Stimulated activated naive B cell treated with anti-CD40 and anti-IgM and Interleukin-4, amounts not matched to agents 10 μg/mL and 1 μg/mL and 100 μg/mL, for 72 hours (primary cell): ENCODE data around the gene TGFBR3.

Source experiments
- ATAC-seq, 2 donors: fragments of 150-1000 bp; cut with Tn5 transposase; replicated peaks; 2 replicates each; pipeline ENCODE4 v1.10.0; 2021; ENCODE audit warnings: moderate library complexity in 1 of 2
- DNase-seq: peaks from one replicate; pipeline ENCODE4 v3.0.0; 2021
- H3K27ac Mint-ChIP-seq: one replicate; pipeline ENCODE4 v1.8.0; 2022; ENCODE audit warnings: mild to moderate bottlenecking, mixed read lengths
- H3K27me3 Mint-ChIP-seq, 2 donors: one replicate each; pipeline ENCODE4 v1.8.0; 2022; ENCODE audit warnings: mixed read lengths in 2 of 2
- H3K36me3 Mint-ChIP-seq, 2 donors: one replicate each; pipeline ENCODE4 v1.8.0; 2022; ENCODE audit warnings: mixed read lengths in 2 of 2, mild to moderate bottlenecking in 1 of 2
- H3K4me1 Mint-ChIP-seq, 2 donors: one replicate each; pipeline ENCODE4 v1.8.0; 2022; ENCODE audit warnings: mixed read lengths in 2 of 2, mild to moderate bottlenecking in 1 of 2
- H3K4me3 Mint-ChIP-seq, 2 donors: one replicate each; pipeline ENCODE4 v1.8.0; 2022; ENCODE audit warnings: mild to moderate bottlenecking in 2 of 2, mixed read lengths in 2 of 2, moderate library complexity in 1 of 2
- H3K9me3 Mint-ChIP-seq, 2 donors: one replicate each; pipeline ENCODE4 v1.8.0; 2022; ENCODE audit warnings: mixed read lengths in 2 of 2, mild to moderate bottlenecking in 1 of 2

TGFBR3 gene

DNA sequence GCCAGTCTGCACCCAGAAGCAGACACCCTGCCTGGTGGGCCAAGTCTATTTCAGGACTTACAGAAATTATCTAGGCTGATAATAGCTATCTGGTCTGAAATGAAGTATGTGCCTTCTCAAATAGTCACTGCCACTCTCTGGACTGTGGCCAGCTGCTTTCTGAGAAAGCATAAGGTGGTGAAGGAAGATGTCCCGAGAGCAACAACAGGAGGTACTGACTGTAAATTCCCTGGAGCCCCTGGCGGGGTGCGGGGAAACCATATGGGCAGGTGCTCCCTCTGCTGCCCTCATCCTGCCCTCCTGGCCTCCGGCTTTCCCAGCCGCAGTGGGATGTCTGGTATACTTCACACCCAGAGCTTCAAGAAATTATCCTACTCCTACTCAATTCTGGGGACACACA, 86.8 kb downstream of the TGFBR3 start:
- no peak overlapping the region for H3K4me3 Mint-ChIP-seq
- no peaks in the 10 kb centered on the region for H3K27me3 Mint-ChIP-seq
- H3K4me1 Mint-ChIP-seq, result peaks cover 12 to 14% of the 10 kb centered on the region in 2 donors
- DNase-seq, result no peak
- no peak overlapping the region for H3K27ac Mint-ChIP-seq
- H3K9me3 Mint-ChIP-seq, result peaks cover 0 to 2% of the 10 kb centered on the region in 2 donors
- H3K36me3 Mint-ChIP-seq, result no peaks in the 10 kb centered on the region
- no peak for ATAC-seq

DNA sequence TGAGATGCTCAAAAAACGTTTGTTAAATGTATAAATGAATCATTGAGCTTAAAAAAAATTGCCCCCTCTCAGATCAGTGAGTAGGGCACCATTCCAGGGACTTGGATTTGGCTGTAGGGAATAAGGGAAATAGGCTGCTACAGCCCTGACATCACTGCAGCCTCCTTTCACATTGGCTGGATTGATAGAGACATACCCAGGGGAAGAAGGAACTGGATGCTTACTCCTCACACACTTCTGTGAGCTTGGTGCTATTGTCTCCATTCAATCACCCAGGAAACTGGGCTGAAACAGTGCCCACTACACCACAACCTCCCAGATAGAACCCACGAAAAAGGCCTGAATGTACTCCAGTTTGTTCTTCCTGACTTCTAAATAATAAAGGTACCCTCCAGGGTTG, 87.2 kb downstream of the TGFBR3 start:
- Mint-ChIP-seq H3K27me3 (no peaks in the 10 kb centered on the region), H3K9me3 (peaks cover 0 to 2% of the 10 kb centered on the region in 2 donors), H3K4me3 (no peak overlapping the region), H3K27ac (no peak overlapping the region), H3K4me1 (peaks cover 10% of the 10 kb centered on the region in 2 donors), H3K36me3 (no peaks in the 10 kb centered on the region)
- DNase-seq (no peak), ATAC-seq (no peak)

DNA sequence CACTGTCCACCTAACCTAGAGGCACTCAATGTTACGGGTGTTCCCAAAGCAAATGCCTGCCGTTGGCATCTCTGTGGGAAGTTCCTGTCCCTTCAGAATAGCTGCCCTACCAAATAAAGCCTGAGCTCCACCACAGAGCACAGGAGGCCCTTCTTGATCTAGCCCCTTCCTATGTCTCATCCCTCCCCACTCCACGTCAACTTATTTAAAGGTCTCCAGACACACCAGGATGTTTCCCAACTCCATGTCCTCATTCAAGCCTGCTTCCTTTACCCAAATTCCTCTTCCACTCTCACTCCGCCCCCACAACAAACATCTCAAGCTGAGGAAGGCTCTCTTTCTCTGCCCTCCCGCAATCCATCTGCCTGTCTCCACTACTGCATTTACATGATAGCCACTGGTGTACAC, 87.7 kb downstream of the TGFBR3 start:
- H3K27me3 Mint-ChIP-seq, result no peaks in the 10 kb centered on the region
- no peak for DNase-seq
- H3K27ac Mint-ChIP-seq, result no peak overlapping the region
- peaks cover 0 to 2% of the 10 kb centered on the region in 2 donors for H3K9me3 Mint-ChIP-seq
- no peak overlapping the region for H3K4me3 Mint-ChIP-seq
- H3K36me3 Mint-ChIP-seq, result no peaks in the 10 kb centered on the region
- no peak for ATAC-seq
- peaks cover 5 to 6% of the 10 kb centered on the region in 2 donors for H3K4me1 Mint-ChIP-seq

DNA sequence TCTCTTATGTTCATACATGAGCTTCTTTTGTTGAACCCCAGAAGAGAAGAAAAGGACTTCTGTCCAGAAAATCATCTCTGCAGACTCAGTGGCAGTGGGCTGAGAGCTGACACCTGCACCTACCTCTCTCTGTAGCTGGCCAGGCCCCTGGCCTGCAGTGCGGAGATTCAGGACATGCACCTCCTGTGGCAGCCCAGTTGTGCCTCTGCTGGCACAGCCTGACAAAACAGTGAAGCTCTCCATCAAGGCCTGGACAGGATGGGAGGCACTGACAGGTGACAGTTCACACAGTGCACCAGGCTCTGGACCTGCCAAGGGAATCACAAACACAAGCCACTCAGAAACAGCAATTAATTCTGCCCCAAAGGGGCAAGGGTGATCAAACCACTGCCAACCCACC, 88.8 kb downstream of the TGFBR3 start:
- Mint-ChIP-seq H3K4me3 (no peak overlapping the region), H3K36me3 (no peaks in the 10 kb centered on the region), H3K4me1 (no peaks in the 10 kb centered on the region), H3K27ac (no peak overlapping the region), H3K9me3 (peaks cover 0 to 2% of the 10 kb centered on the region in 2 donors), H3K27me3 (no peaks in the 10 kb centered on the region)
- DNase-seq (no peak), ATAC-seq (no peak)

DNA sequence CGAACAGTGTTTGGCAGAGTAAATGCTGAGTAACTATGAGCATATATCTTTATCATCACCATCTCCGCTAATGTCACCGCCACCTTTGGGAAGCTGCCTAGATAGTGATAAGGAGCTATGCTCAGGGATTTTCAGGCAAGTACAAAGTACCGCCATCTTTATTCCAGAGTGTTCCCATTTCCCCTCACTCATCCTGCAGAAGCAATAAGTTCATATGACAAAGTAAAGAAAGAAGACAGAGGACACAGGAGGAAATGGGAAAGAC, 89.6 kb downstream of the TGFBR3 start:
- no peaks in the 10 kb centered on the region for H3K4me1 Mint-ChIP-seq
- H3K36me3 Mint-ChIP-seq, result no peaks in the 10 kb centered on the region
- H3K27ac Mint-ChIP-seq, result no peak overlapping the region
- DNase-seq (no peak), ATAC-seq (no peak)
- H3K9me3 Mint-ChIP-seq, result peaks cover 0 to 2% of the 10 kb centered on the region in 2 donors
- H3K27me3 Mint-ChIP-seq, result no peaks in the 10 kb centered on the region
- no peak overlapping the region for H3K4me3 Mint-ChIP-seq

DNA sequence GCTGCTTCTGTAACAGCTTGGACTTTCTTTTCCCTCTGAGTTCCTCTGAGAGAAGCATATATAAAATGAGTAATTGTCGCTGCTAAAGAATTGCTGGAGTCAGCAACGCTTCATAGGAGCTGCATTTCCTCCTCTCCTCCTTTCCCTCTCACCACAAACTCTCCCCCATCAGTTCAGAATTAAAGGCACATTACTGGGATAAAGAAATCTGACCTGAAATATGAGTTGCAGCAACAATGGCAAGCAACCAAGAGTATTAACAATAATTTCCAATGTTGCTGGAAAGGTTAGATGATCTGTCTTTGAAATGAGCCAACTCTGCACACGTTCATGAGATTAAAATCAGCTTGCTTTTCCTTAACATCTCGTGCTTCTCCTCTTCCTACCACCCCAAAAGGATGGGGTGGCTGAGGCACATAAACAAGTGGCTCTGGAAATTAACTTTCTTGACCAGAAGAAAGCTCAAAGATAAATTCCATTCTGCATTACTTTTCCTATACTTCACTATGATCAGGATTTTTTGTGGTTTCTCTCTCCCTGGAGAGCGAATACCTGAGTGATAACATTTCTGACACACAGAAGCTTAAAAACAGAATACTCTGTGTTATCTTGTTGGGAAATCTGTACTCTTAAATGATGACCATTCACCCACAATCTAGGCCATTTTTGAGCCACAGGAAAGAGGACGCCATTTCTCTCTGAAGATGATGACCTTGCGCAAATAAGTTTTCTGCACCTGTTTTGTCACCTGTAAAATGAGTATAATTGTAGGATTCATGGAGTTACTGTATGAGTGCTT, 90.2 kb downstream of the TGFBR3 start:
- no peak overlapping the region for H3K4me3 Mint-ChIP-seq
- H3K27me3 Mint-ChIP-seq, result no peaks in the 10 kb centered on the region
- DNase-seq (no peak), ATAC-seq (no peak)
- no peak overlapping the region for H3K27ac Mint-ChIP-seq
- H3K9me3 Mint-ChIP-seq, result peaks cover 0 to 2% of the 10 kb centered on the region in 2 donors
- no peaks in the 10 kb centered on the region for H3K4me1 Mint-ChIP-seq
- H3K36me3 Mint-ChIP-seq, result no peaks in the 10 kb centered on the region

DNA sequence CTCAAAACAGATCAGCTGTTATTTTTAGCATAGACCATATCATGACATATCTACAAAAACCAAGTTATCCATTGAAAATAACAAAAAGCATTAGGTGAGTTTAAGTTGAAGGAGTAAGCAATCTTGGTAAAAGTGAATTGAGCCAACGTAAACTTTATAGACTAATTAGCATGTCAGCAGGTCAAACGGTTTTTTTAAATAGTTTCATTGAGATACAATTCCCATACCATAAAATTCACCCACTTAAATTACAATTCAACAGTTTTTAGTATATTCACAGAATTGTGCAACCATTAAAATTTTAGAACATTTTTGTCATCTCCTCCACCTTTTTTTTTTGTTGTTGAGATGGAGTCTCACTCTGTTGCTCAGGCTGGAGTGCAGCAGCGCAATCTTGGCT, 92.1 kb downstream of the TGFBR3 start:
- no peaks in the 10 kb centered on the region for H3K4me1 Mint-ChIP-seq
- no peaks in the 10 kb centered on the region for H3K27me3 Mint-ChIP-seq
- peaks cover 0 to 2% of the 10 kb centered on the region in 2 donors for H3K9me3 Mint-ChIP-seq
- no peaks in the 10 kb centered on the region for H3K36me3 Mint-ChIP-seq
- DNase-seq (no peak), ATAC-seq (no peak)
- no peak overlapping the region for H3K27ac Mint-ChIP-seq
- H3K4me3 Mint-ChIP-seq, result no peak overlapping the region

DNA sequence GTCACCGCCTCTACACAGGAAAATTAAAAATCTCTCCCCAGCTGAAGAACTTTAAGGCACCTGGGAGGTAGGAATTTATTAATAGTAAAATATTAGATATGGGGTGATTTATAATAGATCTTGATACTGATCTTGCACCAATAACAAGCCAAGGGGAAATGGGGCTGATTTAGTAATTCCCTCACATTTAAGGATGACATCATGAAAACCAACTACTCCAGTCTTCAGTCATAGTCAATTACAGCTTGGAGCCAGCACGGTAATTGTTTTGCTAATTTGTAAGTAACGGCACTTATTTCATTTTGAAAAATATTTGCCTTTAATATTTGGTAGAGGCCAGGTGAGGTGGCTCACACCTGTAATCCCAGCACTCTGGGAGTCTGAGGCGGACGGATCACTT, 92.8 kb downstream of the TGFBR3 start:
- peaks cover 0 to 2% of the 10 kb centered on the region in 2 donors for H3K9me3 Mint-ChIP-seq
- ATAC-seq (no peak), DNase-seq (no peak)
- H3K4me1 Mint-ChIP-seq, result no peaks in the 10 kb centered on the region
- no peaks in the 10 kb centered on the region for H3K27me3 Mint-ChIP-seq
- H3K27ac Mint-ChIP-seq, result no peak overlapping the region
- H3K36me3 Mint-ChIP-seq, result no peaks in the 10 kb centered on the region
- H3K4me3 Mint-ChIP-seq, result no peak overlapping the region

DNA sequence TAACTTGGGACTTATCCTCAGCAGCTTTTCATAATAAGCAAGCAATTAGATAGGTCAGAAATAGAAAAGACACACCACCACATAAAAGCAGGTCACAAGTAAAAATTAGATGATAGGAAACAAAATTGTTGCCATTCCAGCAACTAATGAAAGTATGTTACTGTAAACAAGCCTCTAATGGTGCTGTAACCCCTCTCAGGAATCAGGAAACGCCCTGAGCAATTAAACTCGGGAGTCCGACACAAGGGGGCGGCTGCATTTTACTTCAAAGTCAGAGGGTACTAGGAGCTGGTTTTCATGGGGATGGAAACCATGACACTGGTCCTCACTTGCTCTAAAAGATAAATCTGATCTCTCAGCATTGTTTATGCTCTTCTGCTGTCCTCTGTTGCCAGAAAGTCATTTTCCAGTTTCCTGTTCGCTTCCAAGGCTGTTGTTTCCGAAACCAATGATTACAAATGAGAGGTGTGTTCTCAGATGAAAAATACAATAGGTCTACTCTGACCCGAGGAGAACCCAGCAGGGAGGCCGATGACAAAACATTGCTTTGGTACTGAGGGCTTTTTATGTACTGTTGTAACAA, 93.4 kb downstream of the TGFBR3 start:
- H3K9me3 Mint-ChIP-seq, result peaks cover 0 to 2% of the 10 kb centered on the region in 2 donors
- ATAC-seq (no peak), DNase-seq (no peak)
- no peak overlapping the region for H3K4me3 Mint-ChIP-seq
- H3K36me3 Mint-ChIP-seq, result no peaks in the 10 kb centered on the region
- H3K4me1 Mint-ChIP-seq, result no peaks in the 10 kb centered on the region
- H3K27me3 Mint-ChIP-seq, result no peaks in the 10 kb centered on the region
- H3K27ac Mint-ChIP-seq, result no peak overlapping the region

DNA sequence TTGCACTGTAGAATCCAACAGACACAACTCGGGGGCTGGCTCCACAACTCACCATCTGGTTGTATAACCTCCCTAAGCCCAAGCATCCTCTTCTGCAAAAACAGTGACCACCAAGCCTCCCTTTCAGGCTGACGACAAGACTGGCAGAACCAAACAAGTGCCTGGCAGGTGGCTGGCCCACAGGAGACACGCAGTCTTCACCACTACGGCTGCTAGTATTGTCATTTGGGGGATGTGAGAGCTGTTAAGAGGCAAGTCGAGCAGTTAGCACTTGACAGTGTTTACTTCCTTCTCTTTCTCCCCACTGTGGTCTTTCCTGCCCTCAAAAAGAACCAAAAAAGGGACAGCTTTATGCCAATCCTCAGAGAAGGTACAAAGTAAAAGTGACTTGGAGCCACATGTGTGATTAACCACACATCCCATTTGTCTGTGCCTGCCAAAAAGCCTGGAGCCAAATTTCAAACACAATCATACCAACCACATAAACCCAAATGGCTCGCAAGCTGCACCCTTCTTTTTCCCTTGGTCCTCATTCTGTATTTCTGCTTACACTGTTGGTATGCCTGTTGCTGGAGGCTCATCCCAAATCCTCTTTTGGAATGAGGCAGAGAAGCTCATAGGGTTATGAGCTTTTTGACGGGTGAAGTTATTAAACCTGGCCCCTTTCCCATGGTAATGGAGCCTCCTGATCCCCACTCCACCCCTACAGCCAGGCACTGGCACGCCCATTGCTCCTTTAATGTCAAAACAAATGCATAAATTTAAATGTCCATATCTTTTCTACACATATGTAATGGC, 94.1 kb downstream of the TGFBR3 start:
- no peak overlapping the region for H3K27ac Mint-ChIP-seq
- DNase-seq, result no peak
- no peak overlapping the region for H3K4me3 Mint-ChIP-seq
- ATAC-seq, result no peak
- no peaks in the 10 kb centered on the region for H3K36me3 Mint-ChIP-seq
- H3K4me1 Mint-ChIP-seq, result no peaks in the 10 kb centered on the region
- no peaks in the 10 kb centered on the region for H3K27me3 Mint-ChIP-seq
- H3K9me3 Mint-ChIP-seq, result peaks cover 0 to 2% of the 10 kb centered on the region in 2 donors

DNA sequence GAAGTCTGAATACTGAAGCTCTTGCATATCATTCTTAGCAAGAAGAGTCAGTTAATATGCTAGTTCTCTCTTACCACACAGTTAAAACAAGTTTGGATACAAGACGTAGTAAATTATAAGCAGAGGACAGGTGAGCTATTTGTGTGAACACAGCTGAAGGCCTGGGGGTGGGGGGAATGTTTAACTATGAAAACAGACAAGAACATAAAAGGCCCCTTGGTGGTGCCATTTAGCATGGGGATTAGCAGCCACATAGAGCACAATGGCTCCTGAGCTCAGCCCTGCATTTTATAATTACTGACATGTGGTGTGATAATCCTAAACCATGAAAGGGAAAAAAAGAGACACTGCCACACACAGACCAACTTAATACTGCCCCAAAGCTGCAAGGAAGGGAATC, 94.8 kb downstream of the TGFBR3 start:
- DNase-seq (no peak), ATAC-seq (no peak)
- no peaks in the 10 kb centered on the region for H3K4me1 Mint-ChIP-seq
- H3K9me3 Mint-ChIP-seq, result peaks cover 0 to 2% of the 10 kb centered on the region in 2 donors
- H3K36me3 Mint-ChIP-seq, result no peaks in the 10 kb centered on the region
- H3K27me3 Mint-ChIP-seq, result no peaks in the 10 kb centered on the region
- no peak overlapping the region for H3K4me3 Mint-ChIP-seq
- H3K27ac Mint-ChIP-seq, result no peak overlapping the region

DNA sequence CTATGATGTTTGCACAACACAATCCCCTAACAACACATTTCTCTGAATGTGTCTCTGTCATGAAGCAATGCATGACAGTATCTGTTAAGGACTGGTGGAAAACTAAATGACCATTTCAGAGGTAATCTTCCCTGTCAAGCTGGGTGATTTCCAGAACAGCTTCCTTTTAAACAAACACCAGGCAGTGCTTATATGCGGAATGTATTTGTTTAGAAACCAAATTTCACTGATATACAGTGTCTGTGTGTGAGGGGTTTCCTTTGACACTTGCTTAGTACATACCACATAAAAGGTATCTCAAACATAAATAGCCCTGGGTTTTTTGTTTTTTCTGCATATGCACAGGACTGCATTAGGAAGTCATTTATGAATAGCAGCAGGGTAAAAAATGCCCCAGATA, 95.6 kb downstream of the TGFBR3 start:
- Mint-ChIP-seq H3K9me3 (peaks cover 0 to 2% of the 10 kb centered on the region in 2 donors), H3K36me3 (no peaks in the 10 kb centered on the region), H3K4me3 (no peak overlapping the region), H3K27me3 (no peaks in the 10 kb centered on the region), H3K27ac (no peak overlapping the region), H3K4me1 (no peaks in the 10 kb centered on the region)
- DNase-seq (no peak), ATAC-seq (no peak)

DNA sequence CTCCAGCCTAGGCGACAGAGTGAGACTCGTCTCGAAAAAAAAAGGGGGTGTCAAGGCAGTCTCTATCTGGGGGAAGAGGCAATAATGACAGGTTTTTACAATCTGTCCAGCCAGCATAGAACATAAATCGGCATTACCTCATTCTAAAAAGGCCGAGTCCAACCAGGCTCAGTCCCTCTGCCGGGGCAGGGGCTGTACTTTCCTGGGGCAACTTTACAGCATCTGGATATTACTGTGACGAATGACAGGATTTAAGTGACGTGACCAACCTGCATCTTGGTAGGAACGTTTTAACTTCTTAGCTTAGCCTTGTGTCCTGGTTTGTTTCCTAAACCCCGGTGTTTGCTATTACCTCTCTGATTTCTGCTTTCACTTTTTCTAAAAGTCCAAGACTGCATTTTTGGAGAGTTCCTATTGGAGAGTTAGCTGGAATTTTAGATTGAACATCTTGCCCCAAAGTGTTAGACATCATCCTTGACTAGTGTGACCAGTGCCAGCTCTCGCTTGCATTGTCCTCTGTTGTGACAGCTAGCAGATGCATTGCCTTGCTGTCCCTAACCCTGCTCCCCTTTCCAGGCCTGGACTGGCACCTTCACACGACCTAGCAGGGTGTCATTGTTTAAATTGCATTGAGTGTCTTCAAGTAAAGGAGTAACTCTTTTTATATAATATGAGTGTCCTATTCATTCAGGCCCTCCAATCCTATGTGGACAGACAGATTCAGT, 96.5 kb downstream of the TGFBR3 start:
- no peaks in the 10 kb centered on the region for H3K27me3 Mint-ChIP-seq
- no peaks in the 10 kb centered on the region for H3K4me1 Mint-ChIP-seq
- no peaks in the 10 kb centered on the region for H3K36me3 Mint-ChIP-seq
- peaks cover 0 to under 1% of the 10 kb centered on the region in 2 donors for H3K9me3 Mint-ChIP-seq
- no peak overlapping the region for H3K27ac Mint-ChIP-seq
- DNase-seq (no peak), ATAC-seq (no peak)
- no peak overlapping the region for H3K4me3 Mint-ChIP-seq

DNA sequence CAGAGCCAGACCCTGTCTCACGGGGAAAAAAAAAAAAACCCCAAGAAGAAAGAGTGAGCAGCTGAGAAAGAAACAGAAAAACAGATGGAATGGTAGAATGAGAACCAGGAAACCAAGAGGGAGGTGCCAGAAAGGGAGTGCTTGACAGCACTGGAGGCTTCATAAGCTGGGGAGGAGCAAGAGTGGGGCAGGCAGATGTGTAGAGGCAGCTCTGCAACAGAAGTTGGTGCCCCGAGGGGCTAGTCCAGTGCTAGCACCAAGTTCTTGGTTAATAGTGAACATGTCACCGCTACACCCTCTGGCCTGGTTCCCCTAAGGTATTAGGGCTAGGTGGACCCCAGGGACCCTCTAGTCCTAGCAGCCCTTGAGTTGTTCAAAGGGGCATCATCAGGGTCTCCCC, 98.0 kb downstream of the TGFBR3 start:
- peaks cover 0 to 1% of the 10 kb centered on the region in 2 donors for H3K4me1 Mint-ChIP-seq
- H3K9me3 Mint-ChIP-seq, result no peaks in the 10 kb centered on the region
- no peaks in the 10 kb centered on the region for H3K36me3 Mint-ChIP-seq
- no peaks in the 10 kb centered on the region for H3K27me3 Mint-ChIP-seq
- no peak overlapping the region for H3K27ac Mint-ChIP-seq
- ATAC-seq (no peak), DNase-seq (no peak)
- no peak overlapping the region for H3K4me3 Mint-ChIP-seq
